GM18870 (cell line): ENCODE measurements around the gene CHD9.
"Not testable (repeated sequence)": the region's sequence is repeated elsewhere in the genome, so short reads cannot be mapped to it uniquely, and the experiment has no call there.

Source experiments
- ATAC-seq: cut with Tn5 transposase; IDR thresholded peaks from one replicate; pipeline ENCODE4 v1.9.1; 2021; ENCODE audit warnings: moderate library complexity; ENCODE audit not compliant: unreplicated experiment

The CHD9 gene, protein sequence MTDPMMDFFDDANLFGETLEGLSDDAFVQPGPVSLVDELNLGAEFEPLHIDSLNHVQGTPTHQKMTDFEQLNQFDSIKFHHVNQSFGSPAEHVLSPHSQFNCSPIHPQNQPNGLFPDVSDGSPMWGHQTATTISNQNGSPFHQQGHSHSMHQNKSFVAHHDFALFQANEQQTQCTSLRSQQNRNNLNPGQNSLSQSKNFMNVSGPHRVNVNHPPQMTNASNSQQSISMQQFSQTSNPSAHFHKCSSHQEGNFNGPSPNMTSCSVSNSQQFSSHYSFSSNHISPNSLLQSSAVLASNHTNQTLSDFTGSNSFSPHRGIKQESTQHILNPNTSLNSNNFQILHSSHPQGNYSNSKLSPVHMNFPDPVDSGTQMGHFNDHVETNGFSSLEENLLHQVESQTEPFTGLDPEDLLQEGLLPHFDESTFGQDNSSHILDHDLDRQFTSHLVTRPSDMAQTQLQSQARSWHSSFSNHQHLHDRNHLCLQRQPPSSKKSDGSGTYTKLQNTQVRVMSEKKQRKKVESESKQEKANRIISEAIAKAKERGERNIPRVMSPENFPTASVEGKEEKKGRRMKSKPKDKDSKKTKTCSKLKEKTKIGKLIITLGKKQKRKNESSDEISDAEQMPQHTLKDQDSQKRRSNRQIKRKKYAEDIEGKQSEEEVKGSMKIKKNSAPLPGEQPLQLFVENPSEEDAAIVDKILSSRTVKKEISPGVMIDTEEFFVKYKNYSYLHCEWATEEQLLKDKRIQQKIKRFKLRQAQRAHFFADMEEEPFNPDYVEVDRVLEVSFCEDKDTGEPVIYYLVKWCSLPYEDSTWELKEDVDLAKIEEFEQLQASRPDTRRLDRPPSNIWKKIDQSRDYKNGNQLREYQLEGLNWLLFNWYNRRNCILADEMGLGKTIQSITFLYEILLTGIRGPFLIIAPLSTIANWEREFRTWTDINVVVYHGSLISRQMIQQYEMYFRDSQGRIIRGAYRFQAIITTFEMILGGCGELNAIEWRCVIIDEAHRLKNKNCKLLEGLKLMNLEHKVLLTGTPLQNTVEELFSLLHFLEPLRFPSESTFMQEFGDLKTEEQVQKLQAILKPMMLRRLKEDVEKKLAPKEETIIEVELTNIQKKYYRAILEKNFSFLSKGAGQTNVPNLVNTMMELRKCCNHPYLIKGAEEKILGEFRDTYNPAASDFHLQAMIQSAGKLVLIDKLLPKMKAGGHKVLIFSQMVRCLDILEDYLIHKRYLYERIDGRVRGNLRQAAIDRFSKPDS (N-terminal part only)

DNA sequence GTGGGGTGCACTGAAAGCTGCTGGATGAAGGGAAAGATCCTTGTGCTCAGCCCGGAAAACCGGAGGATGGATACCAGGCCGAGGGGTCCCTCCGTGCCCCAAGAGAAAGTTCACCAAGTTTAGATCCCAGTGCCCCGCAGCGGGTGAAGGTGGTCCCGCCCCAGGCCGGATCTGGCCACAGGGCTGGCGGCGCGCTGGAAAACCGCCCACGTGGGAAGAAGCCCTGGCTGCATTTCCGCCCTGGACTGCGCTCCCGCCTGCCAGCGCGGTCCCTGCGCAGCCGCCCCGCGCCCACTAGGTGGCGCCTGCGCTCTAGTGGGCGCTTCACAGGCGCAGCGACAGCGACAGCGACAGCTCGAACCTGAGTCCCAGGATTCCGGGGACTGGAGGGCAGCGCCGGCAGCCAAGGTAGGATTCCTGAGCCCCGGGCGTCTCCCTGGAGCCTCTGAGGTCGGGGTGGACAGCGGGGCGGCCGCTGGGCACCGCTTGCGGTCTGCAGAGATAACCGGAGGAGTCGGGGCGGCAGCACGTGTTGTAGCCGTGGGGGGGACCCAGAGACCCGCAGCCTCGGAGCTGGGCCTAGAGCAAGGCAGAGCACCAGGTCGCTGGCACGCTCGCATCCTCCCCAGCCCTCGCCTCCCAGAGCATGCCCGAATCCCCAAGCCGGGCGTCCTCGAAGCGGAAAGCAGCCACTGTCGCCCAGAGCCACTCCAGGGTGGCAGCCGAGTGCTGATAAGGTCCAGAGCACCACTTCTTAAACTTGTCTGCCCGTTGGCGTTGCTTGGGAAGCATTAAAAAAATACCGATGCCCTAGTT lies at the start of gene CHD9:
Gene CHD9, plus strand, starts transcription at position 322 of the 816 bp plus-strand sequence. CDS start 101,099 bp downstream, outside the sequence.
- ATAC-seq, result peak; percentile 46

DNA sequence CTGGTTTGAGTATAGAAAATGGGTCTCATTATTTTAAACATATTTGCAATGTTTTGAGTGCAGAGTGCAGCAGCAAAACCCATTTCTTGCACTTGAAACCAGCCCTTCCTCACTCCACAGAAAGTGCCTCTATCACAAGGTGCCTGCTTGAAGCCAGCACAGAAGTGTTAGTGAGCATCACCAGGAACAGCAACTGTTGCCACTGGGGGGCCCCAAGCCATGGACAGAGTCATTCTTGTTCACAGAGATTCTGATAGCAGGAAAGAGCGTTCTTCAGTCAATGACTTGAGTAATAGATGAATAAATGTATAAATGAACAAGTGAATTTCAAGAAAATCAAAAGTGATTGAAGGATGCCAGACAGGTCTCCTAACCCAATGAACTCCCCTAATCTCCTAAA lies 47.7 kb upstream of the CHD9 start:
- ATAC-seq, result no peak

- no peak for ATAC-seq
These were observed 40.5 kb upstream of the CHD9 start for GRCh38 chr16:53014287-53014686.

GRCh38 chr16:53018834-53019416 lies 35.9 kb upstream of the CHD9 start:
- ATAC-seq, result no peak

GRCh38 chr16:53022374-53022773 lies 32.4 kb upstream of the CHD9 start:
- ATAC-seq, result peak; percentile 46

DNA sequence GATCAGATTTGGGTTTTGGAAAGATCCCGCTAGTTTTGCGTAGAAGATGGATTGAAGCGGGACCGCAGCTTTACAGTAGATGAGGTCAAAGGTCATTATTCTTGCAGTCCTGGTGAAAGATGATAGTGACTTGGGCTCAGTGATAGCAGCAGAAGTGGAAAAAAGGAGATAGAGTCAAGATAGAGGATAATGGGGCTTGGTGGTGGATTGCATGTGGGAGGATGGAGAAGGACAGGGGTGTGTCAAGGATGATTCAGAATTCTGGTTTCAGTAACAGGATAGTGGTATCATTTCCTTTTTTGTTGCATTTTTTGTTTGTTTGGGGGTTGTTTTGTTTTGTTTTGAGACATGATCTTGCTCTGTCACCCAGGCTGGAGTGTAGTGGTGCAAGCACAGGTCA lies 30.7 kb upstream of the CHD9 start:
- peak; percentile 77 for ATAC-seq

GRCh38 chr16:53029971-53030370 lies 24.8 kb upstream of the CHD9 start:
- ATAC-seq, result no peak

- no peak for ATAC-seq
These were observed 23.4 kb upstream of the CHD9 start for GRCh38 chr16:53031323-53031942.

GRCh38 chr16:53034306-53034705 lies 20.5 kb upstream of the CHD9 start:
- ATAC-seq, result no peak

DNA sequence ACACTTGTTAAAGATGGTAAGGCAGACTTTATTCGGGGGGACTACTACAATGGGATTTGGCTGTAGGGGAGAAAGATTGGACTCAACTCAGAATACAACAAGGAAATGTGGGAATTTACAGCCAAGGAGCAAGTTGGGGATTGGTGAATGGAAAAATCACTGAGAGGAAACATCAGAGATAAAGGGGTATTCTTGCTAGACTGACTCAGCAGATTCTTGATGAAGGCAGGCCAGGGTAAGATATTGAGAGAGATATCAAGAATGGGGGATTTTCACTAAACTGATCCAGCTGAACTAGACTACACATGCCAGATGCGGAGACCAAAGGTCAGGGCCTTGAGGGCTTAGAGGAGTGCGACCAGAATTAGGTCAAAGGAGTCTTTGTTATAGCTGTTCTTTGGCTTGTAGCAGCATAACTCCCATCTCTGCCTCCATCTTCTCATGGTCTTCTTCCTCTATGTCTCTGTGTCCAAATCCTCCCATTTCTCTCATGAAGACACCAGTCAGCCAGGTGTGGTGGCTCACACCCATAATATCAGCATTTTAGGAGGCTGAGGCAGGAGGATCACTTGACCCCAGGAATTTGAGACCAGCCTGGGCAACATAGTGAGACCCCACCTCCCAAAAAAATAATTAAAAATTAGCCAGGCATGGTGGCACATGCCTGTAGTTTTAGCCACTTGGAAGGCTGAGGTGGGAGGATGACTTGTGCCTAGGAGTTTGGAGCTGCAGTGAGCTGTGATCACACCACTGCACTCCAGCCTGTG lies 19.4 kb upstream of the CHD9 start:
- ATAC-seq, result no peak

GRCh38 chr16:53036066-53036465 lies 18.7 kb upstream of the CHD9 start:
- no peak for ATAC-seq

DNA sequence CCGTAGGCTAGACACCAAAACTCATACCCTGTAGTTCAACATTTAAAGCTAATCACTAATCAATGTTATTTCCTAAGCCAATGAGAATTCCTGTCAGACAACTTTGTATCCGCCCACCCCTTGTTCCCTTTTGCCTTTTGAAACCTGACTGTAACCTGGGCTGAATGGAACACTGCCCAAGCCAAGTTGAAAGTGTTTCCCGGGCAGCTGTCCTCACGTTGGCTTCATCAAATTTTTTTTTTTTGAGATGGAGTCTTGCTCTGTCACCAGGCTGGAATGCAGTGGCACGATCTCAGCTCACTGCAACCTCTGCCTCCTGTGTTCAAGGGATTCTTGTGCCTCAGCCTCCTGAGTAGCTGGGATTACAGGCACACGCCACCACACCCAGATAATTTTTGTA lies 18.1 kb upstream of the CHD9 start:
- not testable (repeated sequence) for ATAC-seq

- ATAC-seq, result no peak
These were observed 14.0 kb upstream of the CHD9 start for GRCh38 chr16:53040788-53041187.

- ATAC-seq, result no peak
These were observed 13.3 kb upstream of the CHD9 start for GRCh38 chr16:53041320-53042051.

DNA sequence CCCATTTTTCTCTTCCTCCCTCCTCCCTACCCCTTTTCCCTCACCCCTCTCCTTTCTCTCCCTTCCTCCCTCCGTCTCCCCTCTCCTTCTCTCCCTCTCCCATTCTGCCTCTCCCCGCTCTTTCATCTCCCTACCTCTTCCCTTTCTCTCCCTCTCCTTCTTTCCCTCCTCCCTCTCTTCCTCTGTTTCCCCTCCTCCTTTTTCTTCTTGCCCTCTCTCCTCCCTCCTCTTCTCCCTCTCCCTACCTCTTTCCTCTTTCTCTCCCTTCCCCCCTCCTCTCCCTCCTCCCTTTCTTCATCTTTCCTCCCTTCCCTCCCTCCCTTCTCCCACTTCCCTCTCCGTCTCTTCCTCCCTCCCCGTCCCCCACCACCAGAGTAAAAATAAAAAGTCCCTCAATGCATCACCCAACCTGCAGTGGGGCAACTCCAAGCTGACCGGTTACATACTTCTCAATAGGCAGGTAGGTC lies 12.5 kb upstream of the CHD9 start:
- ATAC-seq, result no peak

DNA sequence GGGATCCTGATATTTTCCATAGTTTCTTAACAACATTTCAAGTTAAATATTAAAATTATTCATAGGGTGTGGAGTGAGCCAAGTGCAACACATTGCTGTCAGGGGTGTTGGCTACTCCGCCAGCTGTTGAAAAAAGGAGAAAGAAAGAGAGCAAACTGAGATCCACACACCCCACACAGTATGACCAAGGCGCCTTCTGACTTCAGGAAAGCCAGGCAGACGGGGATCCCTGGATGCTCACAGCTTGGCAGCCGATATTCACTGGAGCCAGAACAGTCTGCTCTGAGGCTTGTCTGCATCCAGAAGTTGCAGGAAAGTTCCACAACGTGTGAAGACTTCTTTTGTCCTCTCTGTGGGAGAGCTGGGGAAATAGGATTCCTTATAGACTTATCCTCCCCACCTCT lies 11.4 kb upstream of the CHD9 start:
- no peak for ATAC-seq

- ATAC-seq, result no peak
These were observed 10.7 kb upstream of the CHD9 start for GRCh38 chr16:53043986-53044601.
